NCI-H1694 treated with DMSO at 0.1 percent for 48 hours (cell line): ENCODE results near the gene GLUL.

Experiments used
- DNase-seq: peaks from one replicate; lab custom pipeline; 2025; lab: John Stamatoyannopoulos, UW

The GLUL gene

DNA sequence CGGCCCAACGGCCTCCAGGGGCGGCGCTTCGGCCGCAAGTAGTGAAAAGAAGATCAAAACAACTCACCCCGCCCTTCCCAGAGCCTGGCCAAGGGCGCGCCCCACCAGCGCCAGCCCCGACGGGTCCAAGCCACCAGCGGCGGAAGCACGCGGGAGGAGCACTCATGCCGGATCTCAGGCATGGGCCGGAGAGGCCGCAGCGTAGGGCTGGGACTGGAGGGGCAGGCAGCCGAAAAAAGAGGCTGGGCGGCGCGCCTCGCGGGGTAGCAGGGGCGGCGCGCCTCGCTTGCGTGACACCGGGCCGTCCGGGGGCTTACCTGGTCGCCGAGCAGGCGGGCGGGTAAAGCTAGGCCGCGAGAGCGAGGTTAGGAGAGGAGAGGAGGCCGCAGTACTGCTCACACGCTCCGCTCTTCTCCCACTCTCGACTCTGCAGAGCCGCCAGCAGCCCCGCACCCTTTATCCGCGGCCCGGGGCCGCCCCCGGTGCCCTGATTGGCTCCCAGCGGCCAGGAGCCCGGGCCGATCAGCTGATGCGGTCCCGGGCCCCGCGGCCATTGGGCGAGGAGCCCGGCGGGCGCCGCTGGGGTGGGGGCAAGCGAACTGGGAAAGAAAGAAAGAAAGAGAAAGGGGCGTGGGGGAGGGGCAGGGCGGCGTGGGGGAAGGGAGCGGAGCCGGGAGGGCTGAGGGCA is at the start of gene GLUL:
GLUL (minus strand) TSS at position 429 of the 688 bp plus-strand sequence. CDS start 3,053 bp downstream, outside the sequence.
- DNase-seq, result peak; percentile 87

DNA sequence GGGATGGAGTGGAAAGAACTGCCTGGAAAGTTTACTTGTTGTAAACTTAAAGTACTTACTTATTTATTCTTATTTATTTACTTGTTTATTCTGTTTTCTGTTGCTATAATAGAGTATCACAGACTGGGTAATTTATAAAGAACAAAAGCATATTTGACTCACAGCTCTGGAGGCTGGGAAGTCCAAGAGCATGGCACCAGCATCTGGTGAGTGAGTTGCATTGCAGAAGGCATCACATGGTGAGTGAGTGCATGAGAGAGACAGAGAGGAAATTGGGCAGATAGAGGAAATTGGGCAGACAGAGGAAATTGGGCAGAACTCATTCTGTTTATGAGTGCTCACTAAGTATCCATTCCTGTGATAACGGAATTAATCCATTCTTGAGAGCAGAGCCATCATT is 46.7 kb upstream of the GLUL start:
- no peak for DNase-seq

DNA sequence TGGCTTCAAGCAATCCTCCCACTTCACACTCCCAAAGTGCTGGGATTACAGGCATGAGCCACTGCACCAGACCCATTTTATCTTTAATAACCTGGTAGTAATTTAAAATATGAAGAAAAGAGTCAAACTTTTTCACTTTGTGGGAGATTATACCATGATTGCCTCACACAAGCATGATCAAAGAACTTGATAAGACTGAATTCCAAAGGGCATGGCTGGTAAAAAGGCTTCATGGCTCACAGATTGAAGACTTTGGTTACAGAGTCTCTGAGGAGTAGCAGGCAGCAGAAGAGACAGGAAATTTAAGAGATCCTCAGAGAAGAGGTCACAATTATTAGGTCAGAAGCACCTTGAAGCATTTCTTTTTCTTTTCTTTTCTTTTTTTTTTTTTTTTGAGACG is 42.0 kb upstream of the GLUL start:
- DNase-seq, result no peak

DNA sequence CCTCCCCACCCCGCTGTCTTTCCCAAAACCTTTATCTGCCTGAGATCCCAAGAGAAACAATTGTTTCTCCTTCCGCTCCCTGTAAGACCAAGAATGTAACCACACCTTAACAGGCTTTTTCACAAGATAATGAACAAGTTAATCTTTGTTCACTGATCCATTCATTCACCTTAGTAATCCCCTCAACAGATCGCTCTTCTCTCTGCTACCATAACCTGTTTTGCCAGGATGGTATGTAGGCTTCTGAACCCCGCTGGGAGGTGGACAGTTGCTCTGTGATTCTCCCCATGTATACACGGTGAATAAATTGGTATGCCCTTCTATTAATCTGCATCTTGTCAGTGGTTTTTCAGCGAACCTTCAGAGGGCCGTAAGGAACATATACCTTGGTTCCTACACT is 39.7 kb upstream of the GLUL start:
- no peak for DNase-seq

- DNase-seq, result no peak
Measured at GRCh38 chr1:182430263-182431068, 38.9 kb upstream of the GLUL start.

- DNase-seq, result no peak
Measured at GRCh38 chr1:182428043-182428442, 36.5 kb upstream of the GLUL start.

GRCh38 chr1:182426442-182427430 is 35.1 kb upstream of the GLUL start:
- no peak for DNase-seq

DNA sequence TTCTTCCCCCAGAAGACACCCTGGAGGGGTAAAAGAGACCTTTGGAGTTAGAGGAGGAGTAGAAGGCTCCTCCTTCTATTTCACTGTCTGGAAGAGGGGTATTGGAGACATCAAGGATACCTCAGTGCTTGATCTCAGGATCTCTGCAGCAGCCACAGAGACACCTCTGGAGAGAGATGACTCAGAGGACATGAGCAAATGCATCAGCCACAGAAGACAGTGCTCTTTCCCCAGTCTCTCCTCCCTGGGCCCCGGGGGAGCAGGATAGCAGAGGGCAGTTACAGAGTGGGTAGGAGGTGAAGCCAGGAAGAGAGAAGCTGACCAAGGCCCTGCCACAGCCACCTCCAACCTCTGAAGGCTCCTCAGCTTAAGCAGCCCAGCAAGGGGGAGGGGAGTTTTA is 24.2 kb upstream of the GLUL start:
- no peak for DNase-seq

DNA sequence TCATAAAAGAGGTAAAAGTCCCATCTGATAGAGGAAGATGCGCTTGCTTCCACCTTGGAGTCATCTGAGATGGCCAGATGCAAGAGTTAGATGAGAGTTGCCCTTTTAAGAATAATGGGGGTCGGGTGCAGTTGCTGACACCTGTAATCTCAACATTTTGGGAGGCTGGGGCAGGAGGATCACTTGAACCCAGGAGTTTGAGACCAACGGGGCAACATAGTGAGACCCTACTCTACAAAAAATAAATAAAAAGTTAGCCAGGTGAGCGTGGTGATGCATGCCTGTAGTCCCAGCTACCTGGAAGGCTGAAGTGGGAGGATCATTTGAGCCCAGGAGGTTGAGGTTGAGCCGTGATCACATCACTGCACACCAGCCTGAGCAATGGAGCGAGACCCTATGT is 22.4 kb upstream of the GLUL start:
- no peak for DNase-seq

GRCh38 chr1:182413486-182413885 is 21.9 kb upstream of the GLUL start:
- no peak for DNase-seq

GRCh38 chr1:182410620-182411273 is 19.2 kb upstream of the GLUL start:
- no peak for DNase-seq

DNA sequence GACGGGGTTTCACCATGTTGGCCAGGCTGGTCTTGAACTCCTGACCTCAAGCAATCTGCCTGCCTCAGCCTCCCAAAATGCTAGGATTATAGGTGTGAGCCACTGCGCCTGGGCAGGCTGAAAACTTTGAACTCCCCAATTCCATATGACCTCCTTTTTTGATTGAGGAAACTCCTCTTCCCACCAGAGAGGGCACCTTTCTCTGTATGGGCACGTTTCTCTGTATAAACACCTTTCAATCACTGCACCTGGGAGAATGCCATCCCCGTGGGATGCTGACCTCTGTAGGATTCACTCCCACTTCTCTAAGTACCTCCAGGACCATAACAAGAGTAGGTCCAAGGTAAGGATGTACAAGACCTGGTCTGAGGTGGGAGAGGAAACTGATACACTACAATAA is 18.5 kb upstream of the GLUL start:
- DNase-seq, result no peak

GRCh38 chr1:182408435-182409075 is 17.0 kb upstream of the GLUL start:
- DNase-seq, result no peak

- DNase-seq, result no peak
Measured at GRCh38 chr1:182407724-182408123, 16.1 kb upstream of the GLUL start.

GRCh38 chr1:182406012-182406411 is 14.4 kb upstream of the GLUL start:
- DNase-seq, result no peak

DNA sequence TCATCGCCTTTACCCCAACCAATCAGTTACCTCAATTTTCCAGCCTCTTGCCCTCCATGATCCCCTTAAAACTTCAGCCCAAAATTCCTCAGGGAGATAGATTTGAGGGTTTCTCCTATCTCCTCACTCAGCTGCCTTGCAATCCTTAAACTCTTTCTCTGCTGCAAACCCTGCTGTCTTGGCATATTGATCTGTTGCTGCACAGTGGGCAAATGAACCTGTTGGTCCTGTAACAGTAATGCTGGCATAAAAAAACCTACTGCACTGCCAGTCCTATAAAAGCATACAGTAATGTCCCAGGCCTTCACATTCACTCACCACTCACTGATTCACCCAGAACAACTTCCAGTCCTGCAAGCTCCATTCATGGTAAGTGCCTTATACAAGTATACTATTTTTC is 14.0 kb upstream of the GLUL start:
- DNase-seq, result no peak

DNA sequence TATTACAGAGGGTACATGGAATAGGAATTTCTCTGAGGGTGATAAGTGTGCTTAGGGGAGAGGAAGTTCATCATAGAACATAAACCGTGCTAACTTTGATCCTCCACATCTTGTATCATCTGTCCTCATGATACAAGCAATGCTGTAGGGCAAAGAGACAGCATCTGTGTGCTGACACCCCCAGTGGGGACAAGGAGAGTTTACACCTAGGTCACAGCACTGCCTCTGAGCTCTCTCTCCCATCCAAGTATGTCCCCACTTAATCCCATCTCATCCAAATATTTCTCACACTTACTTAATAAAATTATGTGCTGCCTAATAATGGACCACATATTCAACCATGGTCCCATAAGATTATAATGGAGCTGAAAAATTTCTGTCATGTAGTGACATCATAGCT is 13.2 kb upstream of the GLUL start:
- DNase-seq, result peak; percentile 19

DNA sequence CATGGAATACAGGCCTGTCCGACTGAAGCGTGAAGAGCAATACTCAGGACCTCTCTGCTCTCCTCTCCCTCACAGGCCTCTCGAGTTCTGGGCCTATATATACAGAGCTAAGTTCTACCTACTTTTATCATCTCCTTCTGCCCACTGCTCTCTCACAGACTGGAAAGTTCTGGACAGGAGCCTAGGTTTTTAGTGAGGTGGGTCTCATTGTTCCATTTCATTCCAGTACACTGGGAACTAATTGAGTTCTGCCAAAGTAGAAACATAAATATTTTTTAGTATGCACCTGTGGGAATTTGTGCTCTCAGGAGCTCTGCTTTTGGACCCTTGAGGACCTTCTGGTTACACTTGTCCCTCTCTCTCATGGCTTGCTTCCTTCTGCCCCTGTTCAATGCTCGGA is 9.0 kb upstream of the GLUL start, which contains the start of gene TEDDM1:
TEDDM1 (minus strand) TSS at position 101 of the 400 bp plus-strand sequence. CDS start 182 bp downstream, outside the sequence.
- DNase-seq, result no peak

DNA sequence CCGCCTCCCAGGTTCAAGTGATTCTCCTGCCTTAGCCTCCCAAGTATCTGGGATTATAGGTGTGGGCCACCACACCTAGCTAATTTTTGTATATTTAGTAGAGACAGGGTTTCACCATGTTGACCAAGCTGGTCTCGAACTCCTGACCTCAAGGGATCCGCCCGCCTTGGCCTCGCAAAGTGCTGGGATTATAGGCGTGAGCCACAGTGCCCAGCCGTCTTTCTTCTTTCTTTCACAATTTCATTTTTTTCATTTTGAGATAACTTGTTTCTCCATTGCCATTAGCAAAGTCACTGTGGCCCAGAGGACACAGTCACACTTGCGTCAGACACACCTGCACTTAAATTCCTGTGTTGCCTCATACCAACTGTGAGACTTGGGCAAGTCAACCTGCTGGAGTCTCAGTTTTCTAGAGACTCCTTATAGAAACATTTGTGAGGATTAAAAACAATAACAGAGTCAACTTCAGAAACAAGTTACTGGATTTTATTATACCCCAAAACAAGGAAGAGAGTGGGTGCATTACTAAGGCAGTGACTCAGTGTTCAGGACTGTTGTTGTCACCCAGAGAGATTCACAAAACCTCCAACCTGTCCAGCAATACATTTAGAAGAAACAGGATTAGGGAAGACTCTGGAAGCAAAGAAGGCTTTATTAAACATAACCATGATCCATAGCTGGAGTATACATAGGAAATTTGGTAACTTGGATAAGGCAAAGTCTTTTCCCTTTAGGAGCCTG is 6.2 kb upstream of the GLUL start:
- DNase-seq, result no peak

- no peak for DNase-seq
Measured at GRCh38 chr1:182395906-182396305, 4.3 kb upstream of the GLUL start.
